Suprapubic skin (tissue), 4 donors: ENCODE measurements around the gene CCL28. TPM values are rescaled to one million over a fixed set of nuclear protein-coding genes. Genes with fewer than 3 reads are reported as not detected.
"Not testable (repeated sequence)": the region's sequence is repeated elsewhere in the genome, so short reads cannot be mapped to it uniquely, and the experiment has no call there.

Experiments used
- DNase-seq, 2 donors: peaks; one replicate each; pipeline ENCODE4 v3.0.0-alpha.2; 2019; ENCODE audit warnings: low spot score in 2 of 2
- H3K27ac ChIP-seq: fragments of 200-600 bp; sonication (generic); one replicate; pipeline ENCODE4 v1.5.1; 2019
- H3K27me3 ChIP-seq: fragments of 200-600 bp; sonication (generic); one replicate; pipeline ENCODE4 v1.5.1; 2019
- H3K36me3 ChIP-seq: fragments of 200-600 bp; sonication (generic); one replicate; pipeline ENCODE4 v1.5.1; 2019
- H3K4me1 ChIP-seq: fragments of 200-600 bp; sonication (generic); one replicate; pipeline ENCODE4 v1.5.1; 2019
- H3K4me3 ChIP-seq: fragments of 200-600 bp; sonication (generic); one replicate; pipeline ENCODE4 v1.5.1; 2019; ENCODE audit warnings: mild to moderate bottlenecking
- H3K9me3 ChIP-seq: fragments of 200-600 bp; sonication (generic); one replicate; pipeline ENCODE4 v1.5.1; 2019
- EP300 ChIP-seq: sonication (generic); formaldehyde crosslinking; IDR thresholded peaks from one replicate; pipeline ENCODE4 v1.6.1; 2017; ENCODE audit warnings: antibody characterized with exemption
- POLR2A ChIP-seq, 2 donors: fragments of 450-650 bp; IDR thresholded peaks; one replicate each; pipeline ENCODE4 v1.6.1; 2017; ENCODE audit warnings: antibody characterized with exemption in 2 of 2, mild to moderate bottlenecking in 2 of 2, moderate library complexity in 2 of 2
- POLR2AphosphoS5 ChIP-seq, 3 donors: sonication (generic); formaldehyde crosslinking; IDR thresholded peaks; one replicate each; pipeline ENCODE4 v1.6.1; 2017; ENCODE audit warnings: antibody characterized with exemption in 3 of 3
- WGBS: methylation state at CpG from one replicate; pipeline ENCODE4 v1.1.5; 2018; 5-methylcytosine and 5-hydroxymethylcytosine counted together
- total RNA-seq, 4 donors: library from RNA; depleted of rRNA; stranded (reverse); fragments of >200 nt; gene quantifications; one replicate each; pipeline ENCODE4 v1.1.0, GENCODE V29; 2016
- TF ChIP-seq, protein P1 (sequence below), 2 donors: fragments of 200-600 bp in 1 of 2; fragments of 450-650 bp in 1 of 2; sonication (generic) in 1 of 2; IDR thresholded peaks; one replicate each; pipeline ENCODE4 v1.5.1; 2016 to 2019; ENCODE audit warnings: antibody characterized with exemption in 2 of 2, mild to moderate bottlenecking in 1 of 2, moderate library complexity in 1 of 2

The CCL28 gene
- total RNA-seq, 4 donors from 2014 or later, result 10.7 to 24.8 (median 17.8) TPM

- Histone ChIP-seq H3K27ac (peak overlapping the region; percentile 22), H3K9me3 (no peaks in the 10 kb centered on the region), H3K4me3 (no peak overlapping the region), H3K36me3 (no peaks in the 10 kb centered on the region), H3K27me3 (no peaks in the 10 kb centered on the region), H3K4me1 (peaks cover 19% of the 10 kb centered on the region)
- 52% methylated on average over 3 of the region's 3 CpGs for WGBS
- TF ChIP-seq POLR2A (IDR thresholded peaks at IDR 0.05), result no peak
- TF ChIP-seq, protein P1, sequence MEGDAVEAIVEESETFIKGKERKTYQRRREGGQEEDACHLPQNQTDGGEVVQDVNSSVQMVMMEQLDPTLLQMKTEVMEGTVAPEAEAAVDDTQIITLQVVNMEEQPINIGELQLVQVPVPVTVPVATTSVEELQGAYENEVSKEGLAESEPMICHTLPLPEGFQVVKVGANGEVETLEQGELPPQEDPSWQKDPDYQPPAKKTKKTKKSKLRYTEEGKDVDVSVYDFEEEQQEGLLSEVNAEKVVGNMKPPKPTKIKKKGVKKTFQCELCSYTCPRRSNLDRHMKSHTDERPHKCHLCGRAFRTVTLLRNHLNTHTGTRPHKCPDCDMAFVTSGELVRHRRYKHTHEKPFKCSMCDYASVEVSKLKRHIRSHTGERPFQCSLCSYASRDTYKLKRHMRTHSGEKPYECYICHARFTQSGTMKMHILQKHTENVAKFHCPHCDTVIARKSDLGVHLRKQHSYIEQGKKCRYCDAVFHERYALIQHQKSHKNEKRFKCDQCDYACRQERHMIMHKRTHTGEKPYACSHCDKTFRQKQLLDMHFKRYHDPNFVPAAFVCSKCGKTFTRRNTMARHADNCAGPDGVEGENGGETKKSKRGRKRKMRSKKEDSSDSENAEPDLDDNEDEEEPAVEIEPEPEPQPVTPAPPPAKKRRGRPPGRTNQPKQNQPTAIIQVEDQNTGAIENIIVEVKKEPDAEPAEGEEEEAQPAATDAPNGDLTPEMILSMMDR (IDR thresholded peaks at IDR 0.05), result no peak
- peak in 2 of 3 donors; percentile 73 to 77 for TF ChIP-seq POLR2AphosphoS5 (IDR thresholded peaks at IDR 0.05)
- DNase-seq, result peak; percentile 73 to 82
These were observed 20.5 kb upstream of the CCL28 start for GRCh38 chr5:43432486-43433375.

DNA sequence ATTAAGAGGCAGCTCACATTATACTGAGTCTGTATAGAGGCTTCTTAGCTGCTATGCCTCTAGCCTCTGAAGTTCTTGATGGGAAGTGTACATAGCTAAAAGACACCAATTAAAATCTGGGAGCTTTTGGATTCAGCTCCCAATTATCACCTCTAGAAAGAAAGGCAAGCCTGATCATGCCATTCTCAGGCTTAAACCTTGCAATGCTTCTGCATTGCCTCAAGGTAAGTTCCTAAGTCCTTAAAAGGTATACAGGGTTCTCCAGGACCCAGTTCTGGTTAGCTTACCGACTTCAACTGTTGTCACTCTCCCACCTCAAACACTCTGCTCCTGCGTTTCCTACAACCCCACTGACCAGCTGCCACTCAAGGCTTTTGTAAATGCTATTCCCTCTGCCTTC is 17.5 kb upstream of the CCL28 start:
- TF ChIP-seq POLR2A (IDR thresholded peaks at IDR 0.05) (no peak), EP300 (no peak), POLR2AphosphoS5 (IDR thresholded peaks at IDR 0.05) (no peak)
- TF ChIP-seq, protein P1 (IDR thresholded peaks at IDR 0.05), result no peak
- Histone ChIP-seq H3K36me3 (no peaks in the 10 kb centered on the region), H3K9me3 (no peaks in the 10 kb centered on the region), H3K27ac (no peak overlapping the region), H3K4me3 (no peak overlapping the region), H3K4me1 (peaks cover 19% of the 10 kb centered on the region), H3K27me3 (no peaks in the 10 kb centered on the region)
- 48% methylated on average over 2 of the region's 2 CpGs for WGBS
- DNase-seq, result no peak

- H3K4me3 ChIP-seq, result no peak overlapping the region
- TF ChIP-seq, protein P1 (IDR thresholded peaks at IDR 0.05), result no peak
- TF ChIP-seq POLR2A (IDR thresholded peaks at IDR 0.05) (no peak), POLR2AphosphoS5 (IDR thresholded peaks at IDR 0.05) (no peak), EP300 (no peak)
- peaks cover 19% of the 10 kb centered on the region for H3K4me1 ChIP-seq
- H3K27ac ChIP-seq, result no peak overlapping the region
- 89% methylated on average over 7 of the region's 7 CpGs for WGBS
- H3K27me3 ChIP-seq, result no peaks in the 10 kb centered on the region
- no peaks in the 10 kb centered on the region for H3K36me3 ChIP-seq
- DNase-seq, result no peak
- H3K9me3 ChIP-seq, result no peaks in the 10 kb centered on the region
These were observed 16.8 kb upstream of the CCL28 start for GRCh38 chr5:43429016-43429415.

DNA sequence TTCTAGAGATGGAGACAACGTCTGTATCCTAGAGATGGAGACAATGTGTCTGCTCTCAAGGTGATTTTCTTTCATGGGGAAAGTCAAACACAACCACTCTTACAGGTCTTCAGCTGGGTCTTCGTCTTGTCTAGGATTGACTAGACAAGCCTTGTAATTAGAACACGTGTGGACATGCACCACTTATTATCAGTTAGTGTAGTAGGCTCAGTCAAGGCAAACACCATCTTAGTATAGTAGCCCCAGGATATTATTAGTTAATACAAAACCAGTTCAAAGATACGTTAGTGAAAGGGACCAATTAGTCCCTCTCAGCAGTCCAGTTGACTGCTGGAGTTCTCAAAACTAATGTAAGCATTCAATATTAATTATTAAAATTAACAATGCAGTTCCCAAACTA is 15.1 kb upstream of the CCL28 start:
- Histone ChIP-seq H3K9me3 (no peaks in the 10 kb centered on the region), H3K4me1 (peaks cover 6% of the 10 kb centered on the region), H3K36me3 (no peaks in the 10 kb centered on the region), H3K27me3 (no peaks in the 10 kb centered on the region), H3K4me3 (no peak overlapping the region), H3K27ac (no peak overlapping the region)
- TF ChIP-seq EP300, result no peak
- TF ChIP-seq, protein P1 (IDR thresholded peaks at IDR 0.05), result no peak
- no peak for DNase-seq
- WGBS, result 69% methylated on average over 4 of the region's 4 CpGs

DNA sequence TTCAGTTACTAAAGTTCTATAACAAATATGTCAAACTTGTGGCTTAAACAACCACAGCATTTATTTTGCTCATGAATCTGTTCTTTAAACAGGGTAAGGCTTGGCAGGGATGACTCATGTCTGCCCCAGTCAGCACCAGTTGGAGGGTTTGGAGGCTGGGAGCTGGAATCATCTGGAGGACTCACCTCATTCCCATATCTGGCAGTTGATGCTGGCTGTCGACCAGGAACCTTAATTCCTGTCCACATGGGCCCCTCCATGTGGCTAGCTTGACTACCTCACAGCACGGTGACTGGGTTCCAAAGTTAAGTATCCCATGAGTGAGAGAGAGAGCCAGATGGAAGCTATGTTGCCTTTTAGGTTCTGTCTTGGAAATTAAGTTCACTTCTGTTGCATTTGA is 13.8 kb upstream of the CCL28 start:
- H3K4me1 ChIP-seq, result peaks cover 3% of the 10 kb centered on the region
- DNase-seq, result no peak

GRCh38 chr5:43423086-43423485 is 10.9 kb upstream of the CCL28 start:
- 72% methylated on average over 6 of the region's 6 CpGs for WGBS
- H3K9me3 ChIP-seq, DNase-seq, H3K27ac ChIP-seq, H3K4me3 ChIP-seq, H3K36me3 ChIP-seq, H3K4me1 ChIP-seq, H3K27me3 ChIP-seq: not testable (repeated sequence)

More for the DNA sequence above, 13.8 kb upstream of the CCL28 start:
- Histone ChIP-seq H3K9me3 (no peaks in the 10 kb centered on the region), H3K27ac (no peak overlapping the region), H3K27me3 (no peaks in the 10 kb centered on the region), H3K4me3 (no peak overlapping the region), H3K36me3 (no peaks in the 10 kb centered on the region)
- 50% methylated on average over 2 of the region's 2 CpGs for WGBS
- TF ChIP-seq POLR2AphosphoS5 (IDR thresholded peaks at IDR 0.05) (no peak), POLR2A (IDR thresholded peaks at IDR 0.05) (no peak), EP300 (no peak)
- TF ChIP-seq, protein P1 (IDR thresholded peaks at IDR 0.05), result no peak
